Thymus (tissue), 14 donors: ENCODE results near the gene SPDYE9. TPM values are rescaled to one million over a fixed set of nuclear protein-coding genes. Genes with fewer than 3 reads are reported as not detected.
"Not testable (repeated sequence)": the region's sequence is repeated elsewhere in the genome, so short reads cannot be mapped to it uniquely, and the experiment has no call there.

ENCODE experiments used
- DNase-seq, 9 donors: peaks; one replicate each; pipeline ENCODE4 v3.0.0-alpha.2; 2013; ENCODE audit warnings: low spot score in 9 of 9, low read depth in 6 of 9, missing footprints in 1 of 9
- H3K27ac ChIP-seq, 2 donors: one replicate each; pipeline ENCODE4 v1.5.1; 2013; ENCODE audit warnings: control low read depth in 1 of 2, low read depth in 1 of 2, low read length in 1 of 2, mild to moderate bottlenecking in 1 of 2, moderate library complexity in 1 of 2
- H3K27me3 ChIP-seq, 2 donors: one replicate each; pipeline ENCODE4 v1.5.1; 2013; ENCODE audit warnings: low read length in 1 of 2; ENCODE audit not compliant: control insufficient read depth in 2 of 2, insufficient read depth in 1 of 2
- H3K36me3 ChIP-seq, 2 donors: one replicate each; pipeline ENCODE4 v1.5.1; 2013; ENCODE audit warnings: low read length in 1 of 2, mild to moderate bottlenecking in 1 of 2, moderate library complexity in 1 of 2; ENCODE audit not compliant: control insufficient read depth in 2 of 2, insufficient read depth in 2 of 2
- H3K4me1 ChIP-seq, 2 donors: one replicate each; pipeline ENCODE4 v1.5.1; 2013; ENCODE audit warnings: low read length in 2 of 2; ENCODE audit not compliant: control insufficient read depth in 2 of 2, insufficient read depth in 2 of 2
- H3K4me3 ChIP-seq, 2 donors: one replicate each; pipeline ENCODE4 v1.5.1; 2013; ENCODE audit warnings: low read length in 2 of 2, control low read depth in 1 of 2, mild to moderate bottlenecking in 1 of 2
- H3K9me3 ChIP-seq, 2 donors: one replicate each; pipeline ENCODE4 v1.5.1; 2013; ENCODE audit warnings: low read length in 1 of 2, mild to moderate bottlenecking in 1 of 2; ENCODE audit not compliant: control insufficient read depth in 2 of 2, insufficient read depth in 1 of 2
- whole genome bisulfite sequencing: extraction: QIAGEN DNeasy Blood & Tissue Kit; methylation state at CpG from one replicate; pipeline ENCODE4 v1.1.7; 2013; 5-methylcytosine and 5-hydroxymethylcytosine counted together
- long read RNA-seq, 10 donors: transcript quantifications; one replicate each; lab custom pipeline, GENCODE V29; 2026
- polyA plus RNA-seq: library from polyadenylated mRNA; stranded (reverse); fragments of 200-250 nt; gene quantifications from one replicate; pipeline ENCODE4 v1.2.3, GENCODE V29; 2013
- total RNA-seq: library from RNA; stranded (reverse); fragments of 120-200 nt; gene quantifications from one replicate; pipeline ENCODE4 v1.2.4, GENCODE V29; 2013
- donor health status: healthy.

The SPDYE9 gene, protein sequence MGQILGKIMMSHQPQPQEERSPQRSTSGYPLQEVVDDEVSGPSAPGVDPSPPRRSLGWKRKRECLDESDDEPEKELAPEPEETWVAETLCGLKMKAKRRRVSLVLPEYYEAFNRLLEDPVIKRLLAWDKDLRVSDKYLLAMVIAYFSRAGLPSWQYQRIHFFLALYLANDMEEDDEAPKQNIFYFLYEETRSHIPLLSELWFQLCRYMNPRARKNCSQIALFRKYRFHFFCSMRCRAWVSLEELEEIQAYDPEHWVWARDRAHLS
- total RNA-seq = not detected
- polyA plus RNA-seq = 0.07 TPM
- long read RNA-seq, donor 1 = 0 reads
- long read RNA-seq, donor 2 = 0 reads
- long read RNA-seq, donor 3 = 0 reads
- long read RNA-seq, donor 4 = 0 reads
- long read RNA-seq, donor 5 = 0 reads
- long read RNA-seq, donor 6 = 0 reads
- long read RNA-seq, donor 7 = 0 reads
- long read RNA-seq, donor 8 = 0 reads
- long read RNA-seq, donor 9 = 0 reads
- long read RNA-seq, donor 10 = 0 reads

- H3K36me3 ChIP-seq, H3K27me3 ChIP-seq, H3K27ac ChIP-seq, H3K4me3 ChIP-seq, H3K9me3 ChIP-seq, H3K4me1 ChIP-seq, DNase-seq: not testable (repeated sequence)
- no CpG with 5 or more reads among the region's 8 CpGs for WGBS
Observed at GRCh38 chr7:73085938-73086337, at the start of gene SPDYE9. TSS of gene SPDYE9 (minus strand) at chr7:73086038. CDS start at chr7:73084238, 1,800 bp downstream.

DNA sequence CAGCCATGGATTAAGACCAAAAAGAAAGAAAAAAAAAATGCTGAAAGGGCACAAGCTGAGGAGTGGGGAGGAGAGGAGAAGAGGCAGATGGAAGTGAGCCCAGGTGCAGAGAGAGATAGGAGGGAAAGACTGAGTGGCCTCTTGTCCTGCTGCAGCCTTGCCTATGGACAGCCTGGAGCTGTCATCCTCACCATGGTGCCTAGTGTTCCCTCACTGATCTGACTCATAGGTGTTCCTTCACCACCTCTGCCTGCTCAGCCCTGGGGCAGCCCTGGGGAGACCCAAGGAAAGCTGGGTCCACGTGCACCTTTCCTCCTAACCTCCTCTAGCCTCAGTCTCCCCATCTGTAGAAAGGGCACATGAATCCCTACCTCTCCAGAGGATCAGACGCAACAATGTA lies 49.0 kb upstream of the SPDYE9 start:
- not testable (repeated sequence) for H3K4me3 ChIP-seq, H3K4me1 ChIP-seq, H3K36me3 ChIP-seq, H3K9me3 ChIP-seq, H3K27ac ChIP-seq, H3K27me3 ChIP-seq, DNase-seq
- WGBS = no CpG with 5 or more reads among the region's 2 CpGs

DNA sequence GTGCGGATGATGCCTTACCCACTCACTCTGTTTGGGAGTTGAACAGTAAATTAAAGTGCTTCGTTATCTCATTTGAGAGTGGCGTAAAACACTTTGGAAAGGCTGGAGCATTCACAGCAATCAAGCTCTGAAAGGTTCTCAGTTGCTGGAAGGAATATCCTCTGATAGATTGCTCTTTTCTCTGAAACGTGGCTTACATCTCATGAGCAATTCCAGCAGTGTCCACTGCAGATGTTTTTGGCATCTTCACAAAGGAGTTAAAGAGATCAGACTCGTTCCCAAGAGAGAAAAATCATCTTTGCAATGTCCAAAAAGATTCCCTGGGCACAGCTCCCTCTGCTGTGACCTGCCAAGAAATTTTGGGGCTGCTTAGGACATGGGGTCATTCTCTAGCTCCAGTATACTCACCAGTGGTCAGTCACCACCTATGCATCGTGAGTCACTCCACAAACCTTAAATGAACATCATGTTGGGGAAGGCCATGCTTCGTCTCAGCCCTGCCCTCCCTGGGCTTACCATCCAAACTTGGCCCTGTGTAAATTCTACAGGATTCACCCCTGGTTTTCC lies 46.9 kb upstream of the SPDYE9 start:
- 95% methylated on average over 3 of the region's 7 CpGs for WGBS
- not testable (repeated sequence) for H3K4me3 ChIP-seq

GRCh38 chr7:73130612-73131011 lies 44.8 kb upstream of the SPDYE9 start:
- not testable (repeated sequence) for H3K9me3 ChIP-seq, H3K27me3 ChIP-seq, H3K36me3 ChIP-seq, H3K4me3 ChIP-seq, DNase-seq, H3K27ac ChIP-seq, H3K4me1 ChIP-seq
- no CpG with 5 or more reads among the region's 2 CpGs for WGBS

More for the DNA sequence above, 46.9 kb upstream of the SPDYE9 start:
- not testable (repeated sequence) for H3K27me3 ChIP-seq, H3K9me3 ChIP-seq, H3K36me3 ChIP-seq, H3K27ac ChIP-seq, H3K4me1 ChIP-seq, DNase-seq

GRCh38 chr7:73124126-73124525 lies 38.3 kb upstream of the SPDYE9 start:
- DNase-seq, H3K36me3 ChIP-seq, H3K27ac ChIP-seq, H3K27me3 ChIP-seq, H3K4me1 ChIP-seq, H3K9me3 ChIP-seq, H3K4me3 ChIP-seq: not testable (repeated sequence)
- WGBS = no CpG with 5 or more reads among the region's 1 CpG

DNA sequence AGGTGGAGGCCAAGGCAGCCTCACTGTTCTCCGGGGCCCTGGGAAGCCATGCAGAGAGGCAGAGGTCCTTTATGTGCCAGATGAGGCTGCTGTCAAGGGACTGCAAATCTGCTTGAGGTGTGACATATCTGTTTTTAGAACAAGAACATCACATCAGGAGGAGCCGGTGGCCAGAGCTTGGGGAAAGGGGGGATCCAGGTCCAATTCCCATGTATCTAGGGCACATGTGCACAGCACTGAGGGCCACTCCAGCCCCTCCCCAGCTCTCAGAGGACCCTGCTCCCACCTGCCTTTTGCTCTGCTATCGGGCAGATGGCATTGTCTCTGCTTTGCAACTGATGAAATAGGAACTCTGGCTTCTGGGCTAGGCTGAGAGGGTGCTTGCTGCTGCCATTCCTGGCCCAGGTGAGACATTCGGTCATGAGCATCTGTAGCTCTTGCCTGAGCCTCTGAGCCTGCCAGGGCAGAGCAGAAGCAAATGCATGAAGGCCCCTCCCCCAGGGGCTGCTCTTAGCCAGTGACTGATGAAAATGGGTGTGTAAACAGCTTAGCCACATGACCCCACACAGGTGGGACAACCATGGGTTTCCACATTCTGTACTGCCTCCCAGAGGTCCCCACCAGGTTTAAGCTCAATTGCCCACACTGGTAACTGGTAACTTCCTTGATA lies 37.1 kb upstream of the SPDYE9 start:
- not testable (repeated sequence) for H3K36me3 ChIP-seq, H3K4me1 ChIP-seq, H3K27ac ChIP-seq, H3K4me3 ChIP-seq, H3K9me3 ChIP-seq, DNase-seq, H3K27me3 ChIP-seq
- 92% methylated on average over 2 of the region's 4 CpGs for WGBS

DNA sequence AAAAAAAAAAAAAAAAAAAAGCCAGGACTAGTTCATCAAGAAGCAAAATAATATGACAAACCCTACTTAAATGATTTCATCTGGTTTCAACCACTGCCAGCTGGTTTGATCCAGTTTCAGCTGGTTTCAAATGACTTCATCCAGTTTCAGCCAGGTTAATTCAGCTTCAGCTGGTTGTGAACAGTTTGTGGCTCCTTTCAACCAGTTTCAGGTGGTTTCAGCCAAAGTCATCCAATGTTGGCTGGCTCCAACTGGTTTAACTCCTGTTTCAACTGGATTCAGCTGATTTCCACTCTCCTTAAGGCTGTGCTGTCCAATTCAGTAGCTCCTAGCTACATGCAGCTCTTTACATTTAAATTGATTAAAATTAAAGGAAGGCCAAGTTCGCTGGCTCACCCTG lies 32.3 kb upstream of the SPDYE9 start:
- H3K27ac ChIP-seq, H3K4me1 ChIP-seq, H3K4me3 ChIP-seq, H3K27me3 ChIP-seq, DNase-seq, H3K9me3 ChIP-seq, H3K36me3 ChIP-seq: not testable (repeated sequence)
- WGBS = no CpG with 5 or more reads among the region's 1 CpG

- H3K9me3 ChIP-seq, H3K27me3 ChIP-seq, H3K36me3 ChIP-seq, DNase-seq, H3K4me1 ChIP-seq, H3K27ac ChIP-seq, H3K4me3 ChIP-seq: not testable (repeated sequence)
- WGBS = no CpG with 5 or more reads among the region's 8 CpGs
Observed at GRCh38 chr7:73057811-73058210, 28.0 kb downstream of the SPDYE9 start, which contains the start of gene SPDYE11. TSS of gene SPDYE11 (minus strand) at chr7:73057911. CDS start at chr7:73056111, 1,800 bp downstream.

GRCh38 chr7:73029666-73030065 lies 56.2 kb downstream of the SPDYE9 start, which contains the start of gene SPDYE8:
TSS of gene SPDYE8 (minus strand) at chr7:73029766. CDS start at chr7:73027966, 1,800 bp downstream.
- H3K27me3 ChIP-seq, H3K4me1 ChIP-seq, DNase-seq, H3K27ac ChIP-seq, H3K36me3 ChIP-seq, H3K9me3 ChIP-seq, H3K4me3 ChIP-seq: not testable (repeated sequence)
- no CpG with 5 or more reads among the region's 8 CpGs for WGBS
